ENCODE results near the gene CACNA1G. TPM values are rescaled to one million over a fixed set of nuclear protein-coding genes. Genes with fewer than 3 reads are reported as not detected.
A peak's percentile ranks its signal among the peaks of the same experiment; 100 is the strongest.

CACNA1G gene
- total RNA-seq, 1 experiment from 2014 or later, result 6.7 TPM

DNA sequence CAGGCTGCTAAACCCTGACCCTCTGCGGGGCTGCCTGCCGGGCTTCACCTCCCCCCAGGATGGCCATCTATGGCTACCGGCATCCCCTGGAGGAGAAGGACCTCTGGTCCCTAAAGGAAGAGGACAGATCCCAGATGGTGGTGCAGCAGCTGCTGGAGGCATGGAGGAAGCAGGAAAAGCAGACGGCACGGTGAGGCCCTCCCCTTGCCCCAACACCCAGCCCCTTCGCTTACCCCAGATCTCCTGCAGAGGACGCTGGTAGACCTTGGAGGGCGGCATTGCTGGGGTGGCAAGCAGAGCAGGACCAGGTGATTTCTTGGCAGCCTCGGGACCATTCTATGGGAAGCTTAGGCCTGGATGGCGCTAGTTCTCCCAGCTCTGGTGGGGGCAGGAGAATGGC is 98.7 kb downstream of the CACNA1G start (continued):
- TF ChIP-seq ZNF416 (CRISPR knock-in tag; IDR thresholded peaks at IDR 0.05) (no peak), ZNF671 (CRISPR knock-in tag; IDR thresholded peaks at IDR 0.05) (no peak)

DNA sequence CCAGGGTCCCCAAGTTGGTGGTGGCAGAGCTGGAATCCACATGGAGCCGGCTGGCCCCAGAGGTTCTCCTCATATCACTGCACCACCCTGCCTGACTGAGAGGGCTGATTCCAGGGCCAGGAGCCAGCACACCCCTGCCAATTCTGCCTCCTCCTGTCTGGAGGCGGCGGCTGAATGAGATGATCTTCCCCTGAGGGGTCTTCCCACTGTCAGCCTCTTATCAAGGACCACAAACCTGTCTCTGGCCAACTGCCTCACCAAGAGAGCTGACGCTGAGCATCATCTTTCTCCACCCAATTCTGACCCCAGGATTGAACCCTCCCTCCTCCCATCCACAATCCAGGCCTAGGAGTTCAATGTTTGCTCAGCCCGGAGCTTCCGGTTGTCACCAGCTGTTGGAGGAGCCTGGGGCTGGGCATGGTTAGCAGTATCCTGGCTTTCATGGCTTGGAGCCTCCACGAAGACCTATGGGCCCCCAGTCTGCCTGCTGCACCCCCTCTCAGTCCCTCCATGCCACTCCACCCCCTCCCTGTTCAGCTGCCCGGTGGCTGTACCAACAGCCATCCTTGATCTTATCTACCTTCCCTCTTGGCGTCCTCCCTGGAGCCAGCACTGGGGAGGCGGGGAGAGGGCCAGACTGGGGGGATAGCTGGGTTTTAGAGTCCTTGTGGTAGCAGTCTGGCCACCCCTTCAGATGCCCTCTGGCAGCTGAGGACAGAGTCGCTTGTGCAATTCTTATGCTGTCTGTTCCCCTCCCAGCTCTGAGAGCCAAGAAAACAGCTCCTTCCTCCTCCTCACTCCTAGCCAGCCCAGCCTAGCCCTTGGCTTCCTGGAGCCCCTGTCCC is 99.7 kb downstream of the CACNA1G start:
- ChIA-PET POLR2A (interaction anchor here (0.6 kb wide), 2 partner anchors 53 to 73 kb away, joined by 3 to 4 read pairs; no protein-coding TSS in a partner anchor), CTCF (interaction anchor here (0.7 to 3.5 kb wide), 17 partner anchors 9 to 298 kb away, joined by 3 to 18 read pairs (median 5); partner anchors contain the start of genes CACNA1G and SPATA20)
- H3K27ac Mint-ChIP-seq, result no peak overlapping the region
- H3K4me3 Mint-ChIP-seq, result no peak overlapping the region
- no peaks in the 10 kb centered on the region; the same call in 1 of the 2 replicates for H3K27me3 Mint-ChIP-seq (ENCODE audit: low read depth)
- H3K4me1 Mint-ChIP-seq, result peaks cover 16% of the 10 kb centered on the region
- H3K9me3 Mint-ChIP-seq, result no peaks in the 10 kb centered on the region
- ATAC-seq, result no peak
- DNase-seq (ENCODE audit: low spot score), result no peak
- no peaks in the 10 kb centered on the region for H3K36me3 Mint-ChIP-seq
- no peak for TF ChIP-seq PRDM15 (CRISPR knock-in tag; IDR thresholded peaks at IDR 0.05)
- TF ChIP-seq ZNF121 (CRISPR knock-in tag; IDR thresholded peaks at IDR 0.05), result no peak
- TF ChIP-seq, protein P1, sequence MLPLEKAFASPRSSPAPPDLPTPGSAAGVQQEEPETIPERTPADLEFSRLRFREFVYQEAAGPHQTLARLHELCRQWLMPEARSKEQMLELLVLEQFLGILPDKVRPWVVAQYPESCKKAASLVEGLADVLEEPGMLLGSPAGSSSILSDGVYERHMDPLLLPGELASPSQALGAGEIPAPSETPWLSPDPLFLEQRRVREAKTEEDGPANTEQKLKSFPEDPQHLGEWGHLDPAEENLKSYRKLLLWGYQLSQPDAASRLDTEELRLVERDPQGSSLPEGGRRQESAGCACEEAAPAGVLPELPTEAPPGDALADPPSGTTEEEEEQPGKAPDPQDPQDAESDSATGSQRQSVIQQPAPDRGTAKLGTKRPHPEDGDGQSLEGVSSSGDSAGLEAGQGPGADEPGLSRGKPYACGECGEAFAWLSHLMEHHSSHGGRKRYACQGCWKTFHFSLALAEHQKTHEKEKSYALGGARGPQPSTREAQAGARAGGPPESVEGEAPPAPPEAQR (CRISPR knock-in tag; IDR thresholded peaks at IDR 0.05), result no peak
- peak; percentile 21; the same call in 1 of the 2 replicates for TF ChIP-seq GABPB1 (CRISPR knock-in tag; IDR thresholded peaks at IDR 0.05)

DNA sequence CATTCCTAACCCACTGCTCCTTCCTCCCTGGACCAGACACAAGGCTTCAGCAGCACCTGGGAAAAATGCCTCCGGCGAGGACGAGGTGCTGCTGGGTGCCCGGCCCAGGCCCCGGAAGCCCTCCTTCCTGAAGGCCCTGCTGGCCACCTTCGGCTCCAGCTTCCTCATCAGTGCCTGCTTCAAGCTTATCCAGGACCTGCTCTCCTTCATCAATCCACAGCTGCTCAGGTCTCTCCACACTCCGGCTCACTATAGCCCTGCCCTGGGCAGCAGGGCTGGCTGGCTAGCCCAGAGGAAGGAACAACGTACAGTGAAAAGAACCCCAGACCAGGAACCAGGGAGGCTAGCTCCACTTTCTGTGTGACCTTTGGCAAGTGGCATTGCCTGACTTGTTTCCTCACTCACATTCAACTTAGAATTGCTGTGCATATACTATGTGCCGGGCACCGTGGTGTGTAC is 100.4 kb downstream of the CACNA1G start:
- DNase-seq (ENCODE audit: low spot score), result no peak
- Mint-ChIP-seq H3K36me3 (no peaks in the 10 kb centered on the region), H3K9me3 (no peaks in the 10 kb centered on the region), H3K27me3 (ENCODE audit: low read depth) (no peaks in the 10 kb centered on the region; the same call in 1 of the 2 replicates), H3K4me3 (no peak overlapping the region), H3K27ac (0 out of 2 replicates have a peak overlapping the region, but pooled peaks have one; percentile 39), H3K4me1 (peaks cover 16% of the 10 kb centered on the region)
- ATAC-seq, result no peak
- ChIA-PET POLR2A (interaction anchor here (0.6 kb wide), 1 partner anchor 52 kb away, joined by 3 read pairs; no protein-coding TSS in a partner anchor), CTCF (interaction anchor here (0.7 to 3.5 kb wide), 17 partner anchors 10 to 299 kb away, joined by 3 to 18 read pairs (median 4); partner anchors contain the start of genes CACNA1G and SPATA20)
- TF ChIP-seq, protein P2, sequence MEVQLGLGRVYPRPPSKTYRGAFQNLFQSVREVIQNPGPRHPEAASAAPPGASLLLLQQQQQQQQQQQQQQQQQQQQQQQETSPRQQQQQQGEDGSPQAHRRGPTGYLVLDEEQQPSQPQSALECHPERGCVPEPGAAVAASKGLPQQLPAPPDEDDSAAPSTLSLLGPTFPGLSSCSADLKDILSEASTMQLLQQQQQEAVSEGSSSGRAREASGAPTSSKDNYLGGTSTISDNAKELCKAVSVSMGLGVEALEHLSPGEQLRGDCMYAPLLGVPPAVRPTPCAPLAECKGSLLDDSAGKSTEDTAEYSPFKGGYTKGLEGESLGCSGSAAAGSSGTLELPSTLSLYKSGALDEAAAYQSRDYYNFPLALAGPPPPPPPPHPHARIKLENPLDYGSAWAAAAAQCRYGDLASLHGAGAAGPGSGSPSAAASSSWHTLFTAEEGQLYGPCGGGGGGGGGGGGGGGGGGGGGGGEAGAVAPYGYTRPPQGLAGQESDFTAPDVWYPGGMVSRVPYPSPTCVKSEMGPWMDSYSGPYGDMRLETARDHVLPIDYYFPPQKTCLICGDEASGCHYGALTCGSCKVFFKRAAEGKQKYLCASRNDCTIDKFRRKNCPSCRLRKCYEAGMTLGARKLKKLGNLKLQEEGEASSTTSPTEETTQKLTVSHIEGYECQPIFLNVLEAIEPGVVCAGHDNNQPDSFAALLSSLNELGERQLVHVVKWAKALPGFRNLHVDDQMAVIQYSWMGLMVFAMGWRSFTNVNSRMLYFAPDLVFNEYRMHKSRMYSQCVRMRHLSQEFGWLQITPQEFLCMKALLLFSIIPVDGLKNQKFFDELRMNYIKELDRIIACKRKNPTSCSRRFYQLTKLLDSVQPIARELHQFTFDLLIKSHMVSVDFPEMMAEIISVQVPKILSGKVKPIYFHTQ (CRISPR knock-in tag; IDR thresholded peaks at IDR 0.05), result no peak
- TF ChIP-seq ZNF121 (CRISPR knock-in tag; IDR thresholded peaks at IDR 0.05) (no peak), ZNF281 (CRISPR knock-in tag; IDR thresholded peaks at IDR 0.05) (no peak), SP1 (CRISPR knock-in tag; conservative IDR thresholded peaks at IDR 0.05) (no peak), ARID4B (CRISPR knock-in tag; IDR thresholded peaks at IDR 0.05; ENCODE audit: borderline replicate concordance) (no peak), ZNF317 (CRISPR knock-in tag; IDR thresholded peaks at IDR 0.05; ENCODE audit: borderline replicate concordance, low read depth) (no peak)
- TF ChIP-seq, protein P3, sequence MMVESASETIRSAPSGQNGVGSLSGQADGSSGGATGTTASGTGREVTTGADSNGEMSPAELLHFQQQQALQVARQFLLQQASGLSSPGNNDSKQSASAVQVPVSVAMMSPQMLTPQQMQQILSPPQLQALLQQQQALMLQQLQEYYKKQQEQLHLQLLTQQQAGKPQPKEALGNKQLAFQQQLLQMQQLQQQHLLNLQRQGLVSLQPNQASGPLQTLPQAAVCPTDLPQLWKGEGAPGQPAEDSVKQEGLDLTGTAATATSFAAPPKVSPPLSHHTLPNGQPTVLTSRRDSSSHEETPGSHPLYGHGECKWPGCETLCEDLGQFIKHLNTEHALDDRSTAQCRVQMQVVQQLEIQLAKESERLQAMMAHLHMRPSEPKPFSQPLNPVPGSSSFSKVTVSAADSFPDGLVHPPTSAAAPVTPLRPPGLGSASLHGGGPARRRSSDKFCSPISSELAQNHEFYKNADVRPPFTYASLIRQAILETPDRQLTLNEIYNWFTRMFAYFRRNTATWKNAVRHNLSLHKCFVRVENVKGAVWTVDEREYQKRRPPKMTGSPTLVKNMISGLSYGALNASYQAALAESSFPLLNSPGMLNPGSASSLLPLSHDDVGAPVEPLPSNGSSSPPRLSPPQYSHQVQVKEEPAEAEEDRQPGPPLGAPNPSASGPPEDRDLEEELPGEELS (CRISPR knock-in tag; IDR thresholded peaks at IDR 0.05), result no peak
